ENCODE results near the gene SOWAHC.

Gene SOWAHC

GRCh38 chr2:109646961-109647360 lies 32.8 kb downstream of the SOWAHC start:
- no peak for DNase-seq (ENCODE audit: low spot score)

GRCh38 chr2:109647636-109648035 lies 33.5 kb downstream of the SOWAHC start:
- DNase-seq (ENCODE audit: low spot score) = no peak

- DNase-seq (ENCODE audit: low spot score) = no peak
Measured at GRCh38 chr2:109648041-109648527, 33.9 kb downstream of the SOWAHC start.

- no peak for DNase-seq (ENCODE audit: low spot score)
Measured at GRCh38 chr2:109649736-109650695, 35.9 kb downstream of the SOWAHC start.

GRCh38 chr2:109654326-109655050 lies 40.3 kb downstream of the SOWAHC start:
- no peak for DNase-seq (ENCODE audit: low spot score)

GRCh38 chr2:109655287-109655686 lies 41.1 kb downstream of the SOWAHC start:
- DNase-seq (ENCODE audit: low spot score) = no peak

GRCh38 chr2:109659396-109660045 lies 45.4 kb downstream of the SOWAHC start:
- DNase-seq (ENCODE audit: low spot score) = no peak

- no peak for DNase-seq (ENCODE audit: low spot score)
Measured at GRCh38 chr2:109660046-109660860, 46.1 kb downstream of the SOWAHC start.

- no peak for DNase-seq (ENCODE audit: low spot score)
Measured at GRCh38 chr2:109662889-109663288, 48.7 kb downstream of the SOWAHC start.

- no peak for DNase-seq (ENCODE audit: low spot score)
Measured at GRCh38 chr2:109663721-109664120, 49.6 kb downstream of the SOWAHC start.

- no peak for DNase-seq (ENCODE audit: low spot score)
Measured at GRCh38 chr2:109666466-109666865, 52.3 kb downstream of the SOWAHC start.

Measured in activated CD4-positive, alpha-beta T cell treated with anti-CD3 and anti-CD28 coated beads, Interleukin-2, Interleukin-4, amounts not matched to agents 100 ng/mL and 50 ng/mL, durations not matched to agents 16 hours and 8 hours (primary cell).